ENCODE measurements around the gene RCOR1.

RCOR1 gene

DNA sequence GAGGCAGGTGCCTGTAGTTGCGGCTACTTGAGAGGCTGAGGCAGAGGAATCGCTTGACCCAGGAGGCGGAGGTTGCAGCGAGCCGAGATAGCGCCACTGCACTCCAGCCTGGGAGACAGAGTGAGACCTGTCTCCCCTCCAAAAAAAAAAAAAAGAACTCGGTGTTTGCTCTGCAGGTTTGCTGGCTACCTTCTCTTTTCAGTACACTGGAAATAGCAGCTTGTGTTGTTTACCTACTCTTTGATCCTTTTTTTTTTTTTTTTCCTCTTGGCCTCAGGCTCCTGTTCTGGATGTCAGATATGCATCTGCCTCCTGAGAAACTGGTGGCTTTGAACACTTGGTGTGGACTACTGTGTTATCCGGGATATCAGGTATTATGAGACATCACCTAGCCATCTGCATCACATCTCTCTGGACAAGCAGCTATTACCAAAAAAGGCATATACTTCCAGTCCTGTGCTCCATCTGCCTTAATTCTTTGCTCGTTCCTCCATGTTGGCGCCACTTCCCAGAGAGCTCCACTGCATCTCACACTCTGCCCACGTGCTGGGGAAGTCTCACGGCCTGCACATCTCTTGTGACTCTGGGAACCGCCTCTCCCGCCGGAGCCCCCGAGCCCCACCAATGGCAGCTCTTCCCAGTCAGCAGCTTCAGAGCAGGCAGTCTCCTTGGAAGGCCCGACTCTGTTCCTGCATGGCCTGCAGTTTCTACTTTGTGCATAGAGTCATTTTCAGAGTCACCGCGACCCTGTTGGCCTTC lies 133.9 kb downstream of the RCOR1 start:
- DNase-seq (no peak), ATAC-seq (replicated peaks) (no peak)
- Mint-ChIP-seq H3K4me1 (ENCODE audit: low read depth in 2 of 2) (no peaks in the 10 kb centered on the region), H3K9me3 (no peaks in the 10 kb centered on the region), H3K36me3 (ENCODE audit: insufficient read depth) (peaks cover 42% of the 10 kb centered on the region), H3K27me3 (no peaks in the 10 kb centered on the region), H3K27ac (peak overlapping the region in 1 of 2 donors; percentile 16), H3K4me3 (no peak overlapping the region)

DNA sequence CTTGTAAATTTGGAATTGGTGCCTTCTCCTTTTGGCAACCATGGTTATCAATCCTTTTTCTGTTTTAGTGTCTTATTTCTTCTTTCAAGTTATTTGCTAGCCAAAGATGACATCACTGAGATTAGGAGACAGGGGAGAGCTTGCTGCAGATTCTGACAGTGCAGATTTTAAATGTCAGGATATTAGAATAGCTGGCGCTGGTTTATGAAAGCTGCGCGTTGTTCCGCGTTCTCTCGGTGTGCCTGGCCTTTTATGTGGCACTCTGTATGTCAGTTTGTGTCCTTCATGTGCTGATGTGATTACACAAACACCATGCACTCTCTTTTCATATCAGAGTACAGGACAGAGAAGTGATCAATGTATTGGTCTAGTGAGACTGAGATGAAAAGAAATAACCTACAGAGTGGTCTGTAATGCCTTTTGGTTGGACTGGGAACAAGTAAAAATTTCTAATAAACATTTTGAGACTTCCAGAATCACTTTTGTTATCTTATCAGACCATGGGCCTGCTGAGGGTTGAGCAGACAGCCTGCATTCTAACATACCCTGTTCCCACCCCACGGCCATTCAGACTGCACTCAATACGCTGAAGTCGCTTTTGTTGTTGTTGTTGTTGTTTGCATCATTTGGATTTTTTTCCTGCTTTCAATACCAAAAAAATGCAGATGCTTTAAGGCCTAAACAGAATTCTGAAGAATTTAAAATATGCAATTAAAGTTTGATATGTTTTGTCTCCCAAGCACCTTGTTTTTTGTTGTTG lies 135.1 kb downstream of the RCOR1 start:
- no peak for DNase-seq
- Mint-ChIP-seq H3K4me3 (no peak overlapping the region), H3K9me3 (no peaks in the 10 kb centered on the region), H3K4me1 (ENCODE audit: low read depth in 2 of 2) (no peaks in the 10 kb centered on the region), H3K36me3 (ENCODE audit: insufficient read depth) (peaks cover 31% of the 10 kb centered on the region), H3K27me3 (no peaks in the 10 kb centered on the region), H3K27ac (peak overlapping the region in 1 of 2 donors; percentile 32)
- no peak for ATAC-seq (replicated peaks)

DNA sequence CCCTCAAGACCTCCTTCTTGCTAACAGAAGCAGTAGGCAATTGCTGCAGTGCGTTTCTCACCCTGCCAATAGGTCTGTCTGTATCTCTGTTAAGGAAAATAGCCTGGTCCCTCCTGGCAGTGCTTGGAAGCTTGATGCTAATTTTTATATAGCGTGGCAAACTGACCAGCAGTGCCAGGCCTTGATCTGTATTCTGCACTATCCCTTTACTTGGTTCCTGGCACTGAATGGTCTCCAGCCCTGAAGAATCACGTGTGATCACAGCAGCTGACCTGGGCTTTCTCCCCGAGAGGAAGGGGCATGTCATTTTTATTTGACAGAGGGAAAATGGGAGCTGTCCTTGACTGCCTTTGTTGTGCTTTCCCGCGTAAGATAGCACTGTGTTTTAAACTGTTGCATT lies 136.1 kb downstream of the RCOR1 start:
- Mint-ChIP-seq H3K27ac (no peak overlapping the region), H3K27me3 (no peaks in the 10 kb centered on the region), H3K36me3 (ENCODE audit: insufficient read depth) (peaks cover 24% of the 10 kb centered on the region), H3K4me3 (no peak overlapping the region), H3K9me3 (no peaks in the 10 kb centered on the region), H3K4me1 (ENCODE audit: low read depth in 2 of 2) (no peaks in the 10 kb centered on the region)
- ATAC-seq (replicated peaks) (no peak), DNase-seq (no peak)

DNA sequence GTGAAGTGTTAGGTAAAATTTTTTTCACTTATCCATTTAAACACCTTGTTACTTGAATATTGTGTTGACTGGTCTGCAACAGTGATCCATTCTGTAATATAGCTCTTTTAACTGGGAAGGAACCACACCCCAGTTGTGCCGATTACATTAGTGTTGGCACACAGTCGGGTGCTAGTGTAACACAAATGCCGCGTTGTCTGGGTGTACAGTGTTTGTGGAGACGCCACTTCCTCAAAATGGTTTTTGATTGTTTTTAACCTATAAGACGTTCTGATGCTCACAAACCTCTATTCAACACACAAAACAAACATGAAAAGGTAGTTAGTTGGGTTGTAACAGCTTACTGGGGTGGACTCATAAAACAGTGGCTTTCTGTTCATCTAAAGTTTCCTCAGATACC lies 136.8 kb downstream of the RCOR1 start:
- Mint-ChIP-seq H3K27ac (no peak overlapping the region), H3K4me1 (ENCODE audit: low read depth in 2 of 2) (peaks cover 0 to 2% of the 10 kb centered on the region in 2 donors), H3K36me3 (ENCODE audit: insufficient read depth) (peaks cover 21% of the 10 kb centered on the region), H3K9me3 (no peaks in the 10 kb centered on the region), H3K27me3 (no peaks in the 10 kb centered on the region), H3K4me3 (no peak overlapping the region)
- no peak for ATAC-seq (replicated peaks)
- no peak for DNase-seq

DNA sequence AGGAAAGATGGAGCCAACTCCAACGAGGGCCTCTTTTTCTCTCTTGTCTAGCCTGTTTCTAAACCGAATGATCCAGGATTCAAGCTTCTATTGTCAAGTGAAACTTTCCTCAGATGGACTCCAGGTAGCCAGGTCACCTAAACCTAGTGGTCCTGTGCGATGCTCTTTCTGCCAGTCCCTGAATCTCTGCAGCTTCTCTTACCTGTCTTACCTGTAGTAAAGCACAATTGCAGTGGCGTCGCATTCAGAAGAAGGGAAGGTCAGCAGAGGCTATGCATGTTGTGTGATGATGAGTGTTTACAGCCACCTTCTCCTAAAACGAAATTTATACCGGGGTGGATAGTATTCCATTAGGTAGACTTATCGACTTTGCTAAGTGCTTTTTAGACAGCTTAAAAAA lies 137.4 kb downstream of the RCOR1 start:
- Mint-ChIP-seq H3K4me1 (ENCODE audit: low read depth in 2 of 2) (peaks cover 2 to 4% of the 10 kb centered on the region in 2 donors), H3K9me3 (no peaks in the 10 kb centered on the region), H3K4me3 (no peak overlapping the region), H3K27ac (no peak overlapping the region), H3K36me3 (ENCODE audit: insufficient read depth) (peaks cover 20% of the 10 kb centered on the region), H3K27me3 (no peaks in the 10 kb centered on the region)
- DNase-seq, result no peak
- no peak for ATAC-seq (replicated peaks)

DNA sequence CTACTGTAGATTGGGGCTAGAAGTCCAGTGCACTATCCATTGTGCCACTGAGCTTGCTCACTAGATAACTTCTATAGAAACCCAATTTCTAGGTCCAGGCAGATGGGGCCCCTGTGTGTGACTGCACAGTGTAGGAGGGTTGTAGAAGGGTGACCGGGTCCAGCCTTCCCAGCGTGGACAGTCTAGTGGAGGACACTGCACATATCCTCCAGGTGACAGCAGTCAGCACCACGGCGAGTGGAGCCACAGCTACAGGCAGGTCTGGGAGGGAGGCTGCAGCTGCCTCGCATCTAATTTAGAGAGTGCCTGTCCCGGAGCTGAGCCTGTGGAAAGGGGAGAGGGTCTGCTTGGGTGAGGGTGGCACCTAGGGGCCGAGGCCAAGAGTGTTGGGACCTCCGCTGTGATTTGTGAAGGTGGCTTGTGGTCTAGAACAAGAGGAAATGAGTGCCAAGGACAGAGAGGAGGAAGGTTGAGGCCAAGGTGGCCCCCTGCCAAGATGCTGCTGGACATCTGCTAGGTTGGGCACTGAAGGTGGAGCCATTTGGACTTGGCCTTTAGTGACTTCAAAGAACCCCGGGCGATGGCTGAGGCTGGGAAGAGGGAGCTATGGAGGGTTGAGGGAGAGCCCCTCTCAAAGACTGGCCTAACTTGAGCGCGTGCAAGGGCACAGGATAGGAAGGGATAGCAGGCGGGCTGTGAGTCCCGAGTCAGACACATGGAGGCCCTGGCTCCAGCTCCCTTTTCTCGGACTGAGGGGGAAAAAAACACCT lies 138.8 kb downstream of the RCOR1 start:
- DNase-seq, result no peak
- ATAC-seq (replicated peaks), result no peak
- no peaks in the 10 kb centered on the region for H3K9me3 Mint-ChIP-seq
- peaks cover 2 to 4% of the 10 kb centered on the region in 2 donors for H3K4me1 Mint-ChIP-seq (ENCODE audit: low read depth in 2 of 2)
- no peaks in the 10 kb centered on the region for H3K27me3 Mint-ChIP-seq
- no peak overlapping the region for H3K4me3 Mint-ChIP-seq
- peaks cover 12% of the 10 kb centered on the region for H3K36me3 Mint-ChIP-seq (ENCODE audit: insufficient read depth)
- H3K27ac Mint-ChIP-seq, result peak overlapping the region; percentile 6 to 76

DNA sequence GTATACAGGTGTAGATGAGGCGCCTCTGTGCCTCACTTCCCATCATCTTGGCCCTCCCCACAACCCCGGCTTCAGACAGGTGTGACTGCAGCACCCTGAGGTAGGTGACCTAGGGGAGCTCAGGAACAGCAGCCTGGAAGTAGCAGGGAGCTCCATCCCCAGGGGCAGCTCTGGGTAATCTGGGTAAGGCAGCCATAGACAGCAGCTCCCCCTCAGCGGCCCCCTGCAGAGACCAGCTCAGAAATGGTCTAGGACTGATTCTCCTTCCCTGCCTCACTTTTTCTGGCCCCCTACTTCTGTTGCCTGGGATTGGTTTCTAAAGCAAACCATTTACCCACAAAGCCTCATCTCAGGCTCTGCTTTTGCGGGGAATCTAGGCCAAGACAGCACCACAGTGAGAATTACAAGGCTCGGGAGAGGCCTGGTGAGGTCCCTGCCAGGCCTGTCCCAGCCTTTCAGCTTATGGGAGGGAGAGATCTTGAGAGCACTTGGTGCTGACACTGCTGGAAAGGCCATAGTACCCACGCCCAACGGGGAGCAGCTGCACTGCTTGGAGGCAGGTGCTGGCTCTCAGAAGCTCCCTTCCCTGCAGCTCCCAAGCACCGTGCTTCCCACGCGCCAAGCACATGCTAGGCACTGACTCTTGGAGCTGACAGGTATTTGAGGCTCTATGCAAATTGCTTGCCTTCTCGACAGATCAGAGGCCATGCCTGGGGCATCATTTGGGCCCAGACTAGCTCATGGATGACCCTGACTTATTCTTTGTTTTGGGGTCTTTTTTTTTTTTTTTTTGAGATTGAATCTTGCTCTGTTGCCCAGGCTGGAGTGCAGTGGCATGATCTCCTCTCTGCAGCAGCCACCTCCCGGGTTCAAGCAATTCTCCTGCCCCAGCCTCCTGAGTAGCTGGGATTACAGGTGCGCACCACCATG lies 139.7 kb downstream of the RCOR1 start:
- H3K36me3 Mint-ChIP-seq (ENCODE audit: insufficient read depth), result peaks cover 10% of the 10 kb centered on the region
- no peak for DNase-seq
- no peaks in the 10 kb centered on the region for H3K9me3 Mint-ChIP-seq
- H3K4me3 Mint-ChIP-seq, result no peak overlapping the region
- peaks cover 2 to 4% of the 10 kb centered on the region in 2 donors for H3K4me1 Mint-ChIP-seq (ENCODE audit: low read depth in 2 of 2)
- no peak overlapping the region for H3K27ac Mint-ChIP-seq
- no peak for ATAC-seq (replicated peaks)
- no peaks in the 10 kb centered on the region for H3K27me3 Mint-ChIP-seq

DNA sequence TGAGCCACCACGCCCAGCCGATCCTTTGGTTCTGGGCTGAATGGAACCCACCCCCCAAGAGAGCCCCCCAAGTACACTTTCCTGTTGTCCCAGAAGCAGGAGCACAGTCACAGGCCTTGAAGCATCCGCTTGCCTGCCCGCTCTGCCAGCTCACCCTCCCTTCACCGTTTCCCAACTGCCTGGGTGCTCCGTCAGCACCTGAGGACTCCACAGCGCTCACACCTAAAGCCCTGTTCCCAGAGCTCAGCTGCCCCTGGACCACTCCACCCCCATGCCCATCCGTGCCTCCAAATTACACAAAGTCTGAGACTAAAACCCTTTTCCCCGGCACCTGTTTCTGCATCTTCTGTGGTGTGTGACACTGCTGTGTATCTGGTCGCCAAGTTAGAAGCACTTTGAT lies 140.5 kb downstream of the RCOR1 start:
- Mint-ChIP-seq H3K27ac (no peak overlapping the region), H3K9me3 (no peaks in the 10 kb centered on the region), H3K27me3 (no peaks in the 10 kb centered on the region), H3K4me1 (ENCODE audit: low read depth in 2 of 2) (peaks cover 2 to 4% of the 10 kb centered on the region in 2 donors), H3K4me3 (no peak overlapping the region), H3K36me3 (ENCODE audit: insufficient read depth) (peaks cover 10% of the 10 kb centered on the region)
- DNase-seq (no peak), ATAC-seq (replicated peaks) (no peak)

DNA sequence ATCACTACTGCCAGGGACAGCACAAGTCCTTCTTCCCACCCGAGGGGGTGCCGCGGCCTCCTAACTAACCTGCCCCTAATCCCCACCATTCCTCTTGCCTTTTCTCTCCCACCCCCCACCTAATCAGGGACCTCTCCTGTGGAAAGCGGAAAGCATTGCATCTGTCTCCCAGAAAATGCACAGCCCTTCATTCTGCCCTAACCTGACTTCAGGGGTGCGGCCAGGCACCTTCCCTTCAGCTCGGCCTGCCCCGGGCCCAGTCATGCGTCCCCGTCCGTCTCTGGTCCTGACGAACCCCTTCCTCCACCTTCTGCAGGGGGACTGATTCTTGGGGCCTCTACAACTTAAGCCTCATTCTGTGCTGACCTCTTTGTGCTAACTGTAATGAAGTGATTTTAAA lies 140.9 kb downstream of the RCOR1 start:
- Mint-ChIP-seq H3K27me3 (no peaks in the 10 kb centered on the region), H3K27ac (no peak overlapping the region), H3K9me3 (no peaks in the 10 kb centered on the region), H3K4me1 (ENCODE audit: low read depth in 2 of 2) (peaks cover 2 to 4% of the 10 kb centered on the region in 2 donors), H3K4me3 (no peak overlapping the region), H3K36me3 (ENCODE audit: insufficient read depth) (peaks cover 7% of the 10 kb centered on the region)
- DNase-seq (no peak), ATAC-seq (replicated peaks) (no peak)

DNA sequence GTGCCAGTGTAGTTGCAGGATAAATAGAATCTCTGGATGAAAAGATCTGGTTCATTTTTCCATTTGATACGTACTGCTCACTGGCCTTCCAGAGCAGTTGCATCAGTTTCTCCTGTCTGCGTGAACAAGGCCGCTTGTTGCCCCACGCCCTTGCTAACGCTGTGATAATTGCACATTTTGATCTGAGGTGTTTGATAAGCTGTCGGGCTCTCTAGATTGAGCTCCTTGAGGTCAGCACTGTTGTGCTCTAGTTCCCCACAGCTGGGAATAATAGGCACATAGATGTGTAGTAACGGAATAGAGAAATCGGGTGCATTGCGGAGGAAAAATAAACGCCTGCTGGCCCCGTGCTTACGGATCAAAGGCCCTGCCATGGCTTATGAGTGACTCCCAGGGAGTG lies 142.0 kb downstream of the RCOR1 start:
- no peak for ATAC-seq (replicated peaks)
- Mint-ChIP-seq H3K27ac (no peak overlapping the region), H3K9me3 (no peaks in the 10 kb centered on the region), H3K4me3 (no peak overlapping the region), H3K27me3 (no peaks in the 10 kb centered on the region), H3K36me3 (ENCODE audit: insufficient read depth) (peaks cover 7% of the 10 kb centered on the region), H3K4me1 (ENCODE audit: low read depth in 2 of 2) (peaks cover 2 to 4% of the 10 kb centered on the region in 2 donors)
- DNase-seq, result no peak

DNA sequence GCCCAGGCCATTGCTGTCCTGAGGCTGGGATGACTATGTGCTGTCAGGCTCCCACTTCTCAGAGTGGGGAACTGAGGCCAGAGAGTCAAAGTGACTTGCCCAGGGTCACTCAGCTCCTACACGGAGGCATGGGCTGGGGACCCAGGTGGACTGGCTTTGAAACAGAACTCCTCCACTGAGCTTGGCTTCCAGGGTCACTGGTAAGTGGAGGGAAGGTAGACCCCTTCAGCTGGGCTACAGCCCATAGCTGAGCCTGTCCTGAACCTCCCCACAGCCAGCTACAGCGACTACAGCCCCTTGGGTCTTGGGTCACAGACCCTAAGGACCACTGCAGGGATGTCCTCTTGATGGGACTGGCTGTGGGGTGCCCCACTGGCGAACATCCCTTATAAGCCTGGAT lies 144.5 kb downstream of the RCOR1 start:
- Mint-ChIP-seq H3K4me3 (no peak overlapping the region), H3K27me3 (no peaks in the 10 kb centered on the region), H3K27ac (no peak overlapping the region), H3K9me3 (no peaks in the 10 kb centered on the region), H3K36me3 (ENCODE audit: insufficient read depth) (peaks cover 7% of the 10 kb centered on the region), H3K4me1 (ENCODE audit: low read depth in 2 of 2) (peaks cover 2 to 4% of the 10 kb centered on the region in 2 donors)
- no peak for ATAC-seq (replicated peaks)
- DNase-seq, result no peak

DNA sequence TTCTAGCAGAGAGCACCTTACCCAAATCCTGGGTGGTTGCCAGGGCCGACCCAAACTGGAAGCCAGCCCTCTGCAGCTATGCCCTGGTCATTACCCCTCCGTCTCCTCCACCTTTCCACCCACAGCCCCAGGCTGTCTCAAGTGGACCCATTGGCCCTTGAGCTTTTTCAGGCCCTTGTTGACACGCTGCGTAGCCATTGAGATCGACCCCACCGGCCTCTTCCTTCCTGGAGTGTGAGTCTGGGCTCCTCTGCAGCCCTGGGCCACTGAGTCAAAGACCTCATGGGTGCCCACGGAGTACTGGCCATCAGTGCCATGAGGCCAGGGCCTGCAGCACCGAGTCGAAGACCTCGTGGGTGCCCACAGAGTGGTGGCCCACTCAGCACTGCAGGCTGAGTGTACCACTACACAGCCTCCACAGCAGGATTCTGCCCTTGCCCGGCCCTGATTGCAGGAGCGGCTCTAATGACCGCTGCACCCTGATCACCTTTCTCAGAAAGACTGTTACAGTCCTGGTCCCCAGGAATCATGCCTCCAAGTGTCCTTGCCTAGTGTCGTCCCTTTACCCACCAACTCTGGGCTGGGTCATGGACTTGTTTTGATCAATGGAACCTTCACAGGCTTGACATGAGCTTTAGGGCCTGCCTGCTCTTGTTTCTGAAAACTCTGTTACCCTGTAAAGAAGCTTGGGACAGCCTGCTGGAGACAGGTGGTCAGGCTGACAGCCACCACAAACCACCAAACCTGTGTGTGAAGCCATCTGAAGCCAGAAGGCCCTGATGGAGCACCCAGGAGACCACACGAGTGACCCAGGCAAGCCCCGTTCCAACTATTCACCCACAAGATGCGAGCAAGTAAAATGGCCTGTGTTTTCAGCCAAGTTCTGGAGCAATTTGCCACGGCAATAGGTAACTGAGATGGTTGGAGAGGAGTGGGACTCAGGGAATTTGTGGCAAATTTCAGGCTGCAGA lies 145.2 kb downstream of the RCOR1 start:
- DNase-seq (no peak), ATAC-seq (replicated peaks) (no peak)
- no peak overlapping the region for H3K4me3 Mint-ChIP-seq
- H3K36me3 Mint-ChIP-seq (ENCODE audit: insufficient read depth), result peaks cover 7% of the 10 kb centered on the region
- H3K27ac Mint-ChIP-seq, result no peak overlapping the region
- H3K27me3 Mint-ChIP-seq, result no peaks in the 10 kb centered on the region
- no peaks in the 10 kb centered on the region for H3K9me3 Mint-ChIP-seq
- H3K4me1 Mint-ChIP-seq (ENCODE audit: low read depth in 2 of 2), result peaks cover 2 to 4% of the 10 kb centered on the region in 2 donors
